Measurements from ENCODE around the gene SLC16A6. TPM values are rescaled to one million over a fixed set of nuclear protein-coding genes. Genes with fewer than 3 reads are reported as not detected.
A peak's percentile ranks its signal among the peaks of the same experiment; 100 is the strongest.
"Not testable (repeated sequence)": the region's sequence is repeated elsewhere in the genome, so short reads cannot be mapped to it uniquely, and the experiment has no call there.

The SLC16A6 gene
- total RNA-seq, 1 donor from 2014 or later: not detected

GRCh38 chr17:68231541-68231940 lies 59.4 kb downstream of the SLC16A6 start:
- Histone ChIP-seq H3K4me3 (no peak overlapping the region), H3K9me3 (no peaks in the 10 kb centered on the region), H3K36me3 (no peaks in the 10 kb centered on the region), H3K4me1 (no peaks in the 10 kb centered on the region), H3K27ac (no peak overlapping the region), H3K27me3 (no peaks in the 10 kb centered on the region)
- intact Hi-C loops (cut with DNase I): no loop called here
- TF ChIP-seq CTCF (IDR thresholded peaks at IDR 0.05): no peak
- DNase-seq (ENCODE audit: low spot score in 2 of 2): no peak

- H3K9me3 ChIP-seq; H3K27me3 ChIP-seq; intact Hi-C loops (cut with DNase I); H3K4me3 ChIP-seq; H3K36me3 ChIP-seq; H3K4me1 ChIP-seq; H3K27ac ChIP-seq: not testable (repeated sequence)
- DNase-seq (ENCODE audit: low spot score in 2 of 2): peak in 1 of 2 donors; percentile 28
Observed at GRCh38 chr17:68231131-68231530, 59.8 kb downstream of the SLC16A6 start.

GRCh38 chr17:68229619-68230018 lies 61.3 kb downstream of the SLC16A6 start:
- DNase-seq (ENCODE audit: low spot score in 2 of 2): peak in 1 of 2 donors; percentile 50
- H3K36me3 ChIP-seq: no peaks in the 10 kb centered on the region
- intact Hi-C loops (cut with DNase I): no loop called here
- no peak for TF ChIP-seq CTCF (IDR thresholded peaks at IDR 0.05)
- H3K4me1 ChIP-seq: no peaks in the 10 kb centered on the region
- no peaks in the 10 kb centered on the region for H3K27me3 ChIP-seq
- no peaks in the 10 kb centered on the region for H3K9me3 ChIP-seq
- H3K4me3 ChIP-seq: no peak overlapping the region
- H3K27ac ChIP-seq: no peak overlapping the region

- H3K4me1 ChIP-seq: no peaks in the 10 kb centered on the region
- no peak overlapping the region for H3K4me3 ChIP-seq
- TF ChIP-seq CTCF (IDR thresholded peaks at IDR 0.05): no peak
- peak in 1 of 2 donors; percentile 38 for DNase-seq (ENCODE audit: low spot score in 2 of 2)
- H3K9me3 ChIP-seq: no peaks in the 10 kb centered on the region
- no peak overlapping the region for H3K27ac ChIP-seq
- no peaks in the 10 kb centered on the region for H3K27me3 ChIP-seq
- intact Hi-C loops (cut with DNase I): no loop called here
- no peaks in the 10 kb centered on the region for H3K36me3 ChIP-seq
Observed at GRCh38 chr17:68228817-68229570, 61.9 kb downstream of the SLC16A6 start.

- H3K4me3 ChIP-seq; H3K4me1 ChIP-seq; H3K9me3 ChIP-seq; H3K27ac ChIP-seq; H3K36me3 ChIP-seq; intact Hi-C loops (cut with DNase I); H3K27me3 ChIP-seq: not testable (repeated sequence)
- peak in 1 of 2 donors; percentile 28 for DNase-seq (ENCODE audit: low spot score in 2 of 2)
Observed at GRCh38 chr17:68228039-68228680, 62.8 kb downstream of the SLC16A6 start.

- H3K27me3 ChIP-seq; DNase-seq (ENCODE audit: low spot score in 2 of 2); H3K36me3 ChIP-seq; intact Hi-C loops (cut with DNase I); H3K27ac ChIP-seq; H3K9me3 ChIP-seq; H3K4me3 ChIP-seq; H3K4me1 ChIP-seq: not testable (repeated sequence)
Observed at GRCh38 chr17:68225055-68225454, 65.9 kb downstream of the SLC16A6 start.

- H3K27me3 ChIP-seq: no peaks in the 10 kb centered on the region
- TF ChIP-seq CTCF (IDR thresholded peaks at IDR 0.05): no peak
- H3K36me3 ChIP-seq: no peaks in the 10 kb centered on the region
- peak in 1 of 2 donors; percentile 33 for DNase-seq (ENCODE audit: low spot score in 2 of 2)
- no peak overlapping the region for H3K4me3 ChIP-seq
- intact Hi-C loops (cut with DNase I): no loop called here
- no peaks in the 10 kb centered on the region for H3K9me3 ChIP-seq
- H3K4me1 ChIP-seq: no peaks in the 10 kb centered on the region
- no peak overlapping the region for H3K27ac ChIP-seq
Observed at GRCh38 chr17:68222606-68223005, 68.3 kb downstream of the SLC16A6 start.
